Anterior cingulate cortex (tissue), 58 donors: ENCODE data around the gene BCKDHA.
A peak's percentile ranks its signal among the peaks of the same experiment; 100 is the strongest.
"Not testable (repeated sequence)": the region's sequence is repeated elsewhere in the genome, so short reads cannot be mapped to it uniquely, and the experiment has no call there.

ENCODE experiments used
- DNase-seq, 58 donors: peaks; one replicate each; lab custom pipeline; 2025; lab: John Stamatoyannopoulos, UW

The BCKDHA gene

GRCh38 chr19:41364524-41365391 is 32.9 kb upstream of the BCKDHA start:
- DNase-seq = no peak

- DNase-seq = no peak
These were observed 31.5 kb upstream of the BCKDHA start for GRCh38 chr19:41366089-41366488.

DNA sequence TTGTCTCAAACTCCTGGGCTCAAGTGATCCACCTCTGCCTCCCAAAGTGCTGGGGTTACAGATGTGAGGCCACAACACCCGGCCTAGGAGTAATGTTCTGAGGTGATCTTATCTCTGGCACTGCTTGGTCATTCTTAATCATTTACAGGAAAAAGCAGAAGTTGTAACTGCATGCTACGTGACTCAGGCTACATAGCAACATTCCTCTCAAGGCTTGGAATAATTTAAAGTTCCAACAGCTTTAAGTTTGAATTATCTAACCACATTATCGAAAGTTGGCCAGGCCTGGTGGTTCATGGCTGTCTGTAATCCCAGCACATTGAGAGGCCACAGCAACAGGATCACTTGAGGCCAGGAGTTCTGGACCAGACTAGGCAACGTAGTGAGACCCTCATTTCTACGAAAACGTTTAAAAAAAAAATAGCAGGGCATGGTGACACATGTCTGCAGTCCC is 29.7 kb upstream of the BCKDHA start:
- no peak for DNase-seq

GRCh38 chr19:41369769-41370168 is 27.8 kb upstream of the BCKDHA start:
- no peak for DNase-seq

- DNase-seq = not testable (repeated sequence)
These were observed 26.5 kb upstream of the BCKDHA start for GRCh38 chr19:41371119-41371518.

GRCh38 chr19:41371541-41371940 is 26.1 kb upstream of the BCKDHA start:
- no peak for DNase-seq

DNA sequence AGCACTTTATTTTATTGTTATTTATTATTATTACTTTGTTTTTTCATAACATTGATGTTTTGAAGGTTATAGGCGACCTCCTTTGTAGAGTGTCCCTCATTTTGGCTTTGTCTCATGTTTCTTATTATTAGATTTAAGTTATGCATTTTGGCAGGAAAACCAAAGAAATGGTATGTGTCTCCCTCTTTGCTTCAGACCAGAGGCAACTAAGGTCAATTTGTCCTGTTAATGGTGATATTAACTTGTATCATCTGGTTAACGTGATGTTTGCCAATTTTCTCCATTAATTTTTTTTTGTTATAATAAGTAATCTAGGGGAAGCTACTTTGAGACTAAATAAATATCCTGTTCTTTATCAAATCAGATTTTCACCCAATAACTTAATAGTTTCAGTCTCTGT is 25.1 kb upstream of the BCKDHA start:
- no peak for DNase-seq

DNA sequence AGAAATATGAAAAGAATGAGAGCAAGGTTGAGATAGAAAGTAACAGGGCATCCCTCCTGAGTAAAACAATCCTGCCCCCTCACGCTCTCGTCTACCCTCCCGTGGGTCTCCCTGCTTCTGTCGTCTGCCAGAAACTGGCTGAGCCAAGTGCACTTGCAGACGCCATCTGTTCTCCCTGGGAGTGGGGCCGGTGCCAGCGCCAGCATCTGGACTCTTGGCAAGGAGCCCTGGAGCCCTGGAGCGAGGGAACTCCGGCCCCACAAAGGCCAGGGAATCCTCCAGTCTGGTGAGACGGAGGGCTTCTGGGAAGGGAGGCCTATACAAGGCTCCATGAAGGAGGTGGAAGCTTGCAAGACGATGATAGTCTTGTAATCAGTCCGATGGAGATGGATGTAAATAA is 23.6 kb upstream of the BCKDHA start:
- DNase-seq = peak in 54 of 58 donors; percentile 8 to 82 (median 63)

GRCh38 chr19:41376241-41376997 is 21.2 kb upstream of the BCKDHA start, which contains the start of gene TMEM91:
Gene TMEM91 (plus strand): TSS chr19:41376533. CDS start chr19:41378310, 1,777 bp downstream.
- peak in 3 of 58 donors; percentile 5 to 15 (median 10) for DNase-seq

GRCh38 chr19:41376998-41377365 is 20.6 kb upstream of the BCKDHA start:
- DNase-seq = no peak

DNA sequence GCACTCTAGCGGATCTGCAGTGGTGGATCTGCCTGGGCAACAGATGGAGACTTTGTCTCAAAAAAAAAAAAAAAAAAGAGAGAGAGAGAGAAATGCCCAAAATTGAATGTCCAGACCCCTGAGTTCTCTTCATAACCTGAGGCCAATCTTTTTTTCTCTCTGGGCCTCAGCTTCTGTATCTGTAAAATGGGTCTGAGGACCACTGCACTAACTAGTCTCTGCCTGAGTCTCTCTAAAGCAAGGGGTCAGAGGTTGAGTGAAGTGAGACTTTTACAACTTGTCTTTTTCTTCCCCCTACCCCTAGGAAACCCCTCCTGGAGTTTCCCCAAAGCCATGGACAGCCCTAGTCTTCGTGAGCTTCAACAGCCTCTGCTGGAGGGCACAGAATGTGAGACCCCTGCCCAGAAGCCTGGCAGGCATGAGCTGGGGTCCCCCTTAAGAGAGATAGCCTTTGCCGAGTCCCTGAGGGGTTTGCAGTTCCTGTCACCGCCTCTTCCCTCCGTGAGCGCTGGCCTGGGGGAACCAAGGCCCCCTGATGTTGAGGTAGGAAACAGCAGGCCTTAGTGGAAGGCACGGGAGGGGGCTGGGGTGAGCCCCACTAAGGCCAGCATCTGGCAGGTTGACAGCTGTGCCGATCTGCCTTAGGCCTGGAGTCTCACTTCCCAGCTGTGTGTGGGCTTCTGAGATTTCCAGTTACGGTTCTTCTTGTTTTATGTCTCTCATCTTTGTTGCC is 19.5 kb upstream of the BCKDHA start:
- DNase-seq = no peak

DNA sequence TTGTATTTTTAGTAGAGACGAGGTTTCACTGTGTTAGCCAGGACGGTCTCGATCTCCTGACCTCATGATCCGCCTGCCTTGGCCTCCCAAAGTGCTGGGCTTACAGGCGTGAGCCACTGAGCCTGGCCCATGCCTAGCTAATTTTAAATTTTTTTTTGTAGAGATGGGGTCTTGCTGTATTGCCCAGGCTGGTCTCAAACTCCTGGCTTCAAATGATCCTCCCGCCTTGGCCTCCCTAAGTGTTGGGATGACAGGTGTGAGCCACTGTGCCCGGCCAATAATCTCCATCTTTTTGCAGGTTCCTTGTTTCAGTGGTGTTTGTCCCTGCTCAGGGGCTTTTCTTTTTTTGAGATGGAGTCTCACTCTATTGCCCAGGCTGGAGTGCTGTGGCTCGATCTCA is 16.1 kb upstream of the BCKDHA start:
- not testable (repeated sequence) for DNase-seq

- no peak for DNase-seq
These were observed 13.3 kb upstream of the BCKDHA start for GRCh38 chr19:41384351-41384750.

DNA sequence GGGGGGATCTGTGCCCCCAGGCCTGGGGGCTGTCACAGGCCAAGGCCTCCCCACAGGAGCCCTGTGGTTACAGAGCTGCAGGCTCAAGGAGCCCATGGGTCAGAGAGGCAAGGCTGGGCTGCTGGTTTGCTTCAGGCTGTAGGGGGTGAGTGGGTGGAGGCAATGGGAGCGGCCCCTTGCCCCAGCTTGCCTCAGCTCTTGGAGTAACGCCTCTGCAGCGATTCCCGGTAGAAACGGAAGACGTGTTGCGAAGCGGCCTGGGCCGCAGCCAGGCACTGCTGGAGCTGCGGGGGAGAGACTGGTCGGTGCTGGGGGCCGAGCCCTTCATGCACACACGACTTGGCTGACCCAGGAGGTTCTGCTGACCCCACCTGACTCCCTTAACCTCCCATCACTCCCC is 11.2 kb upstream of the BCKDHA start:
- no peak for DNase-seq

DNA sequence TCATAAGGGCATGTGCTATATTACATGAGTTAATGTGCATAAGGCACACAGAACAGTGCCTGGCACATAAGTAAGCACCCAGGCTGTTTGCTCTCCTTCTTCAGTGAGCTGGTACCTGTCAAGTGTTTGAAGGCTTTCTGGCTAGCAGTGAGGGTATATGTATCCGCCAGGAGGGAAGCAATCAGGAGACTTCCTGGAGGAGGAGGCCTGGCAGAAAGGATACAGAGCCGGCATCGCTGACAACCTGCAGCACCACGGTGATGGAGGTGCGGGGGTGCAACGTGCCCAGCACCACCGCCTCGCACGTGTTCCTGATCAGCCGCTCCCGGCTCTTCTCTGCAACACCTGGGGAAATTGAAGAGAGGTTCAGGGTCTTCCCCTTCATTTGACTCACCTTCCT is 6.0 kb upstream of the BCKDHA start:
- no peak for DNase-seq

DNA sequence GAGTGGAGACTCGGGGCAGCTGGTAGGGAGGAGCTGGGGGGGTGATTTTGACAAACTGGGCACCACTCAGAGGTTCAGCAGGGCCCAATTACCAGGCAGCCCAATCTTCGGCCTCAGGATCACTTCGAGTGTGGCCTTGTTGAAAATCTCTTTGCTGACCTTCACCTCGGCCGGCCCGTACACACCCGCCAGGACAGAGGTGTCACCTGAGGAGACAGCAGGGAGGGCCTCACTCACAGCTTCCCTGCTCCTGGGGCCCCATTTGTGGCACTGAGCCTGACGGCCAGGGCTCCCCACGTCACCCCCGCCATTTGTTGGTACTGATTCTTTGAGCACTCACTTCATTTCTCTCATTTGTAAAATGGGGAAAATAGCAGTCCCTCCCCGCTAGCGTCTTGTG is 4.8 kb upstream of the BCKDHA start:
- DNase-seq = no peak

- no peak for DNase-seq
These were observed 2.3 kb upstream of the BCKDHA start for GRCh38 chr19:41395355-41395754.

DNA sequence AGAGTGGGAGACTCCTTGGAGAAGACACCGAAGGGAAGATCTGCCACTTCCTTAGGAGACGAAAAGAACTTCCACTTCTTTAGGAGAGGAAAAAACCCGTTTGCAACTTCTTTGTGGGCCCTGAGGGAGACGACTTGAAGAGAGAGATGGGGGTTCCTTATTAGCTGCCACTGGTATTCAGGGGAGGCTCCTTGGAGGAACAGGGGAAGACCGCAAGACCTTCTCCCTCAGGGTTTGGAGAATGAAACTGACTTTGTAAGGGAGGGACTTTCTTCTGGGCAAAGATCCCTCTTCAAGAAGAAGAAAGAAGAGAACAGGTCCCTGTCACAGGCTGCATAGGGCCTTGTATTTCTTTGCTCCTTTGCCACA is 416 bp downstream of the BCKDHA start:
- no peak for DNase-seq

DNA sequence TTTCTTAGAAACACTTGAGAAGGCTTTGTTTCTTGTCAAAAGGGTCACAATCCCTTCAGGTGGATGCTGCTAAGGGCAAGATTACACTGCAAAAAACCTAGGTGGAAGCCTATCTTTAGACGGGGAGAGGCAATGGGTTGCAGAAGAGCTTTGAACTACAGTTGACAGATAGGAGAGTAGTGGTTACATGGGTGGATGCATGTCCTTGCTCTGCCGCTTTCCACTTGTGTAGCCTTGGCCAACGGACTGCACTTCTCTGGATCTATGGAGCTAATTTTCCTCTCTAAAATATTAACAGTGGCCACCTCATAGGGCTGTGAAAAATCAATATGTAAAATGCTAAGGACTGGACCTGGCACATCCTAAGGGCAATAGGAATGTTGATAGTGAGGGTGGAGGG is 980 bp downstream of the BCKDHA start:
- DNase-seq = no peak

GRCh38 chr19:41399091-41399490 is 1.5 kb downstream of the BCKDHA start:
- DNase-seq = no peak

GRCh38 chr19:41399525-41399924 is 1.9 kb downstream of the BCKDHA start:
- DNase-seq = no peak
